Osteoblast (primary cell): ENCODE measurements around the gene MGST2. TPM values are rescaled to one million over a fixed set of nuclear protein-coding genes. Genes with fewer than 3 reads are reported as not detected.

ENCODE experiments used
- DNase-seq: peaks from one replicate; pipeline ENCODE4 v3.0.0; 2011; ENCODE audit warnings: low spot score, mixed read lengths; ENCODE audit not compliant: insufficient read length; ENCODE audit errors: missing footprints
- H2AFZ ChIP-seq: 2 replicates; pipeline ENCODE4 v1.6.0; 2011; ENCODE audit warnings: mild to moderate bottlenecking, low read length
- H3K27ac ChIP-seq: 2 replicates; pipeline ENCODE4 v1.5.1; 2011; ENCODE audit warnings: mild to moderate bottlenecking, low read depth, low read length, moderate library complexity
- H3K27me3 ChIP-seq: 2 replicates; pipeline ENCODE4 v1.6.0; 2012; ENCODE audit warnings: mild to moderate bottlenecking, control low read depth, inconsistent platforms, low read length, moderate library complexity; ENCODE audit not compliant: insufficient read depth
- H3K36me3 ChIP-seq: 2 replicates; pipeline ENCODE4 v1.5.1; 2011; ENCODE audit warnings: mild to moderate bottlenecking, low read length, control low read depth, moderate library complexity; ENCODE audit not compliant: insufficient read depth
- H3K4me1 ChIP-seq: 2 replicates; pipeline ENCODE4 v1.5.1; 2011; ENCODE audit warnings: mild to moderate bottlenecking, low read length, control low read depth, moderate library complexity; ENCODE audit not compliant: insufficient read depth
- H3K4me2 ChIP-seq: 2 replicates; pipeline ENCODE4 v1.6.0; 2011; ENCODE audit warnings: mild to moderate bottlenecking, low read length; ENCODE audit not compliant: insufficient read depth
- H3K4me3 ChIP-seq: fragments of 200-600 bp; sonication (generic); 3 replicates; pipeline ENCODE4 v1.5.1; 2012; ENCODE audit warnings: mild to moderate bottlenecking, low read length, inconsistent platforms; ENCODE audit not compliant: insufficient read depth
- H3K79me2 ChIP-seq: 2 replicates; pipeline ENCODE4 v1.6.0; 2012; ENCODE audit warnings: mild to moderate bottlenecking, low read length, control low read depth, inconsistent platforms; ENCODE audit not compliant: insufficient read depth
- H3K9me3 ChIP-seq: 2 replicates; pipeline ENCODE4 v1.5.1; 2011; ENCODE audit warnings: low read depth, low read length, control low read depth
- H4K20me1 ChIP-seq: 2 replicates; pipeline ENCODE4 v1.6.0; 2012; ENCODE audit warnings: mild to moderate bottlenecking, low read length, control low read depth; ENCODE audit not compliant: insufficient read depth
- CTCF ChIP-seq: IDR thresholded peaks from 2 replicates; pipeline ENCODE4 v1.5.1; 2011; ENCODE audit warnings: mild to moderate bottlenecking, low read depth, low read length, moderate library complexity; ENCODE audit errors: extremely low read depth
- total RNA-seq: library from RNA; depleted of rRNA; stranded (reverse); fragments of >200 nt; gene quantifications from 2 replicates; pipeline ENCODE4 v1.2.3, GENCODE V29; 2012

The MGST2 gene
- total RNA-seq, 1 donor = 6.2 TPM

DNA sequence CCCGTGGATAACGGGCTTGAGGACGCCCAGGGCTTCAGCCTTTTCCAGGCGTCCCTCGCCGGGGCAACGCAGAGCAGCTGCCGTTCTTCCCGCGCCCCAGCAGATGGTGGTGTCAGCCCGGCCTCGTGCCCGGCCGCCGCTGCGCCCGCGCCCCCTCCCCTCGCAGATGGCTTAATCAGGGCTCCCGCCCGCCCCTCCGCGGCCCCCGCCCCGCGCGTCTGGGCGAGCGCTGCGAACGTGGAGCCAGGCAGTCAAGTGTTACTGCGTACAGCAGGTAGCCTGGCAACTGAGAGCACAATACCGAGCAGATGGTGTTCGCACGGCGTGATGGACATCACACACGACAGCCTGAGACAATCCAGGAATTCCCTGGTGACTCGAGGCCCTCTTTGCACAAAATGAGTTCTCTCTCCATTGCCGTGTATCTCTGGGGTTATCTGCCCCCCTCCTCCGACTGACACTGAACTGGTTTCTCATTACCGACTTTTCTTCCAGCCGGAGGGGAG, 69.3 kb downstream of the MGST2 start:
- peak overlapping the region; percentile 72 for H3K4me3 ChIP-seq
- TF ChIP-seq CTCF = peak; percentile 41
- no peaks in the 10 kb centered on the region for H4K20me1 ChIP-seq
- no peaks in the 10 kb centered on the region for H3K9me3 ChIP-seq
- H2AFZ ChIP-seq = peak overlapping the region; percentile 88
- H3K36me3 ChIP-seq = no peaks in the 10 kb centered on the region
- H3K4me2 ChIP-seq = peak overlapping the region; percentile 90
- H3K27ac ChIP-seq = peak overlapping the region; percentile 34
- H3K4me1 ChIP-seq = peaks cover 15% of the 10 kb centered on the region
- peak; percentile 96 for DNase-seq
- H3K27me3 ChIP-seq = peaks cover 42% of the 10 kb centered on the region
- H3K79me2 ChIP-seq = no peaks in the 10 kb centered on the region

DNA sequence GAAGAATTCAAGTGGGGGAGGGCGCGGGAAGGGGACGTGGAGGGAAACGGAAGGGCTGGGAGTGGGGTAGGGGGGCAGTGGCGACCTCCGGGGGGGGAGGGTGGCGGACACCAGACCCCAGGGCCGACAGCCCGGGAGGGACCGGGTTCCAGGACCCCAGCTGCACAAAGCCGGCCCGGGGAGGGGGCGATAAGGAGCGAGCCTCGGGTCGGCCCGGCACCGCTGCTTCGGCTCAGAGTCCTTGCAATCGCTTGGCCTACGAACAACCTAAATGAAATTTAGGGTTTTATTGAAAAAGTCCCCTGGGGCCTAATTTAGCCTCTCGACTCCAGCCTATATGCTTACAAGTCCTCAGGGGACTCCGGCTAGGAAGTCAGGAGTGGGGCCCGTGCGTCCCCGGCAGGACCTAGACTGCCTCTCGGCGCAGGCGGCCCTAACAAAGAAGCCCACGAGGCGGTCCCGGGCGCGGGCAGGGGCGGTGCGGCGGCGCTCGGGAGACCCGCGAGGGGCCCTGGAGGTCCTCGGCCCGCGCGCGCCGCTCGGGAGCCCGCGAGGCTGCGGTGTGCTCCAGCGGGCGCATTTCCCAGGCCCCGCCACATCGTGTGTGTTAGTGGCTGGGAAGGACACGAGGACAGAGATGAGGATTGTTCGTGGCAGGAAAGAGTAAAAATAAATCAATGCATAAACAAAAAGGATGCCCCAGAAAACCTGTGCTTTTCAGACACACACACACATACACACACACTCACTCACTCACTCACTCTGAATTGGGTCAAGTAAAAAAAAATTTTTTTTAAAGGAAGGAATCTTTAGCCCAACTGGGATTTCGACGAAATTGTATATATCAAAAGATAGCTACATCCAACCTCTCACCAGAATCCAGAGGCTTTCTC, 70.0 kb downstream of the MGST2 start:
- DNase-seq = peak; percentile 83
- Histone ChIP-seq H4K20me1 (no peaks in the 10 kb centered on the region), H3K79me2 (no peaks in the 10 kb centered on the region), H3K27ac (no peak overlapping the region), H3K36me3 (no peaks in the 10 kb centered on the region), H3K4me1 (peaks cover 16% of the 10 kb centered on the region), H3K4me3 (peak overlapping the region; percentile 72), H3K9me3 (no peaks in the 10 kb centered on the region), H2AFZ (peak overlapping the region; percentile 88), H3K27me3 (peaks cover 42% of the 10 kb centered on the region), H3K4me2 (peak overlapping the region; percentile 90)
- no peak for TF ChIP-seq CTCF

DNA sequence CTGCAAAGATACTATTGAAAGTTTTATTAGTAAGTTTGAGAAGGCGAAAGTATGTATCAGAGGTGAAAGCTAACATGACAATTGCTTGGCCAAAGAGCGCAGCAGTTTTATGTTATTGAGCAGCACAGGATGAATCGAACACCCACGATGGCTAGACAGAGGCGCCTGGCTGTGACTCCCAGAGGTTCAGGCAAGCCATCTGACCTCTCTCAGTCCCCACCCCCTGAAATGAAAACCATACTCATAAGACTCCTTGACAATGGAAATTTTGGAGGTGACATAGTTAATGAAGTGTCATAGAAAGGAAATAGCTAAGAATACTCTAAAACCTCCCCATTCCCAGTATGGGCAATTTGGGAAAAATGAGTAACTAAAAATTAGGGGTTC, 70.6 kb downstream of the MGST2 start:
- H3K79me2 ChIP-seq = no peaks in the 10 kb centered on the region
- no peak overlapping the region for H3K4me3 ChIP-seq
- H2AFZ ChIP-seq = no peak overlapping the region
- H3K4me2 ChIP-seq = no peak overlapping the region
- peaks cover 17% of the 10 kb centered on the region for H3K4me1 ChIP-seq
- no peak for DNase-seq
- H4K20me1 ChIP-seq = no peaks in the 10 kb centered on the region
- H3K36me3 ChIP-seq = no peaks in the 10 kb centered on the region
- peaks cover 42% of the 10 kb centered on the region for H3K27me3 ChIP-seq
- H3K9me3 ChIP-seq = no peaks in the 10 kb centered on the region
- H3K27ac ChIP-seq = no peak overlapping the region
- no peak for TF ChIP-seq CTCF

DNA sequence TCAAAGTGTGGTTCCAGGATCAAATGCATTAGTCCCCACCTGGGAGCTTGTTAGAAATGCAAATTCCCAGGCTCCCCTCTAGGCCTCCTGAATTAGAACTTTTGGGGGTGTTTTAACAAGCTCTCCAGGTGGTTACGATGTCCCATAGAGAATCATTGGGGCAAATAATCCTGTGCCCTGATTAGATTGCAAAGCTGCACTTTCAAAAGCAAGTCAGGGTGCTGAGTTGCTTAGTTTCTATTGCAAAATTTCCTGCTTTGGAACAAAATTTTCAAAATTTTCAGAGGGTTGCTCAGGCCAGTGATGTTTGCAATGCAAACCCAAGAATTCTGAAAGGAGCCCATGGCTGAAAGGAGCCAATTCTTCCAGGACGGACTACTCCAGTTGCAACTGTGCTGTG, 71.0 kb downstream of the MGST2 start:
- Histone ChIP-seq H3K4me1 (peaks cover 17% of the 10 kb centered on the region), H4K20me1 (no peaks in the 10 kb centered on the region), H3K36me3 (no peaks in the 10 kb centered on the region), H3K27me3 (peaks cover 42% of the 10 kb centered on the region), H3K4me3 (no peak overlapping the region), H3K4me2 (no peak overlapping the region), H2AFZ (no peak overlapping the region), H3K27ac (no peak overlapping the region), H3K79me2 (no peaks in the 10 kb centered on the region), H3K9me3 (no peaks in the 10 kb centered on the region)
- no peak for DNase-seq
- TF ChIP-seq CTCF = no peak
